T-helper 9 cell (primary cell): ENCODE measurements around the gene PRDM15.

ENCODE experiments used
- DNase-seq: peaks from one replicate; pipeline ENCODE4 v3.0.0-alpha.2; 2020
- total RNA-seq, 2 donors: gene quantifications; one replicate each; lab custom pipeline; 2026; lab: John Stamatoyannopoulos, UW

PRDM15 gene, protein sequence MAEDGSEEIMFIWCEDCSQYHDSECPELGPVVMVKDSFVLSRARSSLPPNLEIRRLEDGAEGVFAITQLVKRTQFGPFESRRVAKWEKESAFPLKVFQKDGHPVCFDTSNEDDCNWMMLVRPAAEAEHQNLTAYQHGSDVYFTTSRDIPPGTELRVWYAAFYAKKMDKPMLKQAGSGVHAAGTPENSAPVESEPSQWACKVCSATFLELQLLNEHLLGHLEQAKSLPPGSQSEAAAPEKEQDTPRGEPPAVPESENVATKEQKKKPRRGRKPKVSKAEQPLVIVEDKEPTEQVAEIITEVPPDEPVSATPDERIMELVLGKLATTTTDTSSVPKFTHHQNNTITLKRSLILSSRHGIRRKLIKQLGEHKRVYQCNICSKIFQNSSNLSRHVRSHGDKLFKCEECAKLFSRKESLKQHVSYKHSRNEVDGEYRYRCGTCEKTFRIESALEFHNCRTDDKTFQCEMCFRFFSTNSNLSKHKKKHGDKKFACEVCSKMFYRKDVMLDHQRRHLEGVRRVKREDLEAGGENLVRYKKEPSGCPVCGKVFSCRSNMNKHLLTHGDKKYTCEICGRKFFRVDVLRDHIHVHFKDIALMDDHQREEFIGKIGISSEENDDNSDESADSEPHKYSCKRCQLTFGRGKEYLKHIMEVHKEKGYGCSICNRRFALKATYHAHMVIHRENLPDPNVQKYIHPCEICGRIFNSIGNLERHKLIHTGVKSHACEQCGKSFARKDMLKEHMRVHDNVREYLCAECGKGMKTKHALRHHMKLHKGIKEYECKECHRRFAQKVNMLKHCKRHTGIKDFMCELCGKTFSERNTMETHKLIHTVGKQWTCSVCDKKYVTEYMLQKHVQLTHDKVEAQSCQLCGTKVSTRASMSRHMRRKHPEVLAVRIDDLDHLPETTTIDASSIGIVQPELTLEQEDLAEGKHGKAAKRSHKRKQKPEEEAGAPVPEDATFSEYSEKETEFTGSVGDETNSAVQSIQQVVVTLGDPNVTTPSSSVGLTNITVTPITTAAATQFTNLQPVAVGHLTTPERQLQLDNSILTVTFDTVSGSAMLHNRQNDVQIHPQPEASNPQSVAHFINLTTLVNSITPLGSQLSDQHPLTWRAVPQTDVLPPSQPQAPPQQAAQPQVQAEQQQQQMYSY
- total RNA-seq: 25.1 to 53.7 reads per million in 2 donors

DNA sequence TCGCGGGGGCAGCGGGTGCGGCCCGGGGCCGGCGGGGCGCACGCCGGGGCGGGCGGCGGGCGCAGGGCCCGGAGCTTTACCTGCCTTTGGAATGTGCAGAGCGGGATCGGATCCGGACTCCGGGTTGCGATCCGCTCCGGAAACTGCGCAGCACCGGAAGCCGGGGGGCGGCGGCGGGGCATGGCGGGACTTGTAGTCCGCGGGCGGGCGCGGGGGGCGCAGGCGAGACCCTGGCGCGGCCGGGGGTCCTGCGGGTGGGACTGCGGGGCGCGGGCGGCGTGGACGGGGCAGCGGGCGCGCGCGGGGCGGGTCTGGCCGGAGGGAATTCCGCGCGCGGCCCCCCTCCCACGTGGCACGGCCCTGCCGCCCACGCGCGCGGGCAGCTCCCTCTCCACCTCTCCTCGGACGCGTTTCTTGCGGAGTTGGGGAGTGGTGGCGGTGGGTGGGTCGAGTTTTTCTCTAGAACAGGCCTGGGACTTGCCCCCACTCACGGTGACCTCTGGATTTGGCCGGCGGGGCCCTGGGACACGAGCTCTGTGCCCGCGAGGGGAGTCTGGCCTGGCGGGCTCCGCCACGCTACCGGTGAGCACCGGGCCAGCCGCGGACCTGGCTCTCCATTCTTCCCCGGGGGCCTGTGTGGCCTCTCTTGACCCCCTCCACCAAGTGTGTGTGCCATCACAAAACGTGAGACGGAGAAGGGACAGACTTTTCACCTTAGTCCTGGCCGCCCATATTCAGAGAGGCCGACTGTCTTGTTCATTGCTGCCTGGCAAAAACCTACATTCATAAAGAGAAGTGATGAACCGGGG lies at the start of gene PRDM15:
Gene PRDM15, minus strand, starts transcription at position 155 of the 809 bp plus-strand sequence. CDS start 18,981 bp downstream, outside the sequence.
- DNase-seq: peak; percentile 72

DNA sequence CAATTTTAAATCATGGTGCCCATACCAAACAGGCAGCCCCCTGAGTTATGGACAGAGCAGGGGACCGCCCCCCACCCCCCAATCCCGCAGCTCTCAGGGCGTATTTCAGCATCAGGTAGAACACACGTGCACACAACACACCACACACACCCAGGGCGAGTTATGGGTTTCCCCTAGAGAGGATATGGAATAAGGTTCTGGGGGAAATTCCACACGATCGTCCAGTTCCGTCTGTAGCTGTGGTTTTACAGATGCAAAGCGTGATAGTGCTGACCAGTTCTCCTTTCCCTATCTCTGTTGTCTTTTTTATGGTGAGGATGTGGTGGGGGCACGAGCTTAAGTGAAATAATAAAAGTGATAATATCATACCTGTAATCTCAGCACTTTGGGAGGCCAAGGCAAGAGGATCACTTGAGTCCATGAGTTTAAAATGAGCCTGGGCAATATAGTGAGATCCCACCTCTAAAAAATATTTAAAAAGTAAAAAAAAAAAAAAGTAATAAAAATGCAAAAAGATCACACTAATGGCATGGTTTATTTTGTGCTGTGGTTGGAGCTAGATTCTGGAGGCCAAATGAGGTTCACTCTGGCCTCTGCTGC lies 49.6 kb upstream of the PRDM15 start:
- no peak for DNase-seq

DNA sequence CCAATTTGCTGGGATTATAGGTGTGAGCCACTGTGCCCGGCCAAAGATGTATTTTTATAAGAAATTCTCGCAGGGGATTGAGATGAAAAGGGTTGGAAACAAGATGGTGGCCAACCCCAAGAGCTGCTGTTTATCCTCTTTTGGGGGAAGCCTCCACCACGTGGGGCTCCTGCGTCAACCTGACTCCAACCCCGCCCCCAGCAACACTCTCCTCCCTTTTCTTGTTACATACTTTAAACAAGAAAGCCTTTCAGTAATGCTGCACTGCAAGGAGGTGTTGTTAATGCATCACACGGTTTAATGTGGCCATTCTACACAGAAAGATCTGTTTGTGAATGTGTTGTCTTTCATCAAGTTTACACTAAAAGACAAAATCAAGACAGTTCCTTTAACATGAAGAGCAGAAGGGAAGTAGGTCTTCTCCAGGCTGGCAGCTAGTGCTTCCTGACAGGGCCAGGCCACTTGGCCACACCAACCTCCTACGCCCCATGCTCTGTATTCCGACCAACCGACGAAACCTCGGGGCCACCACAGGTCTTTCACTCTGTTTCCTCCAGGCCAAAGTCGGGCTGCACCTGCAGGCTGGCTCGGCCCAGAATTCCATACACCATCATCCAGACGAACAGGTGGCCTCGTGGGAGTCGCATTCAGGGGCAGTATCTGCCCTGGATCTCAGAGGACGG lies 48.7 kb upstream of the PRDM15 start:
- DNase-seq: no peak

DNA sequence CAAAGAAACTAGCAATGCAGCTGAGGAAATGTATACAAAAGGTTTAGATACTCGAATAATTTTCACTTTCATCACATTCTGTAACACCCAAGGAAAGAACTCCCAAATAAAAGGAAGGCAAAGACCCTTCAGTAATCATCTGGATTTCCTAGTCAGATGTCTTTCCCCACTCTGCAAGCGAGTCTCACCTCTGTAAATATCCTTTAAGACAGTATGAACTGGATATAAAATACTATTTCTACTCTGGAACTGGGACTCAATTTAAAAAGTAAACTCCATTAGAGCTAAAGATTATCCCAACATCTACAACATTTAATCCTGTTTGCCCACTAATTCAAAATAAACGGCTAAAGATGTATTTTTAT lies 47.6 kb upstream of the PRDM15 start:
- DNase-seq: no peak

DNA sequence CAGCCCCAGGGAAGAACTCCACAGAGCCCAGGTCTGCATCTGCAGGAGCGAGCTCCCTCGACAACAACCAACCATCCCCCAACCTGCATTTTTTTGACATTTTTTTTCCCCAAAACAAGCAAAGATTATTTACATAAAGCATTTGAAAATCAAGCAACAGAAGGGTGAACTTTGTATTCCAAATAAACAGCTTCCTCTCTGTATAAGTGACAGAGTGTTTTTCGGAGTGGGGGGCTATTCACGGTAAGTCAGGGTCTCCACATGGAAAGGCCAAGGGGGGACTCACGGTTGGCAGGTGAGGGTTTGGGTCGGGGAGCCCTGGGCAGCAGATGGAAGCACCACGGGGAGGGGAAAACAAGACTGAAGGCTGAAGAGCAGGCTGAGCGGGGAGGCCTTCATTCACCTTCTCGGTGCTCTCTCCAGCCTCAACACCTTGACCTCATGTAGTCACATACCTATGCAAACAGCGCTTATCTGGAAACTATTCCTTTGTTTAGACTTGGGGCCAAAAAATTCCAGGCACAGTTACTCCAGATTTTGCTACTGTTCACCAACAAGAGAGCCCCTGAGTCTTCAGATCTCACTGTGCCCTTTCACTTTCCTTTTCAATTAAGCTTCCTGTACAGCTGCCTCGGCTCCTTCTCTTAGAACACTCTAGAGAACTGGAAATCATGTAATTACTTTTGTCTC lies 47.1 kb upstream of the PRDM15 start:
- DNase-seq: no peak

DNA sequence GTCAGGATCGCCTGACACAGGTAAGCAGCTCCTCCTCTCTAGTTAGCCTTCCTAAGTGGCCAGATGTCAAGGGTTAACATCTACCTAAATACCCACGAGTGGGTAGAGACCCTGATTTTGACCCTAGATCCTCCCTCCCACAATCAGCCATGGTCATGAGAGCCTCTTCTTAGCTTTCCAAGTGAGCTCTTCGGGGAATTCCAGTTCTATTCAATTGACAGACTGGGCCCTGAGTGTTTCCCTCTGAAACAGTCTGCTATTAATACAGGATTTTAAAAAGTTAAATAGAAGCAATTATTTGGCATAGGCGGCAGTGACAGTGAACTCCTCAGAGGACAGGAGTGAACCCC lies 46.6 kb upstream of the PRDM15 start:
- no peak for DNase-seq

DNA sequence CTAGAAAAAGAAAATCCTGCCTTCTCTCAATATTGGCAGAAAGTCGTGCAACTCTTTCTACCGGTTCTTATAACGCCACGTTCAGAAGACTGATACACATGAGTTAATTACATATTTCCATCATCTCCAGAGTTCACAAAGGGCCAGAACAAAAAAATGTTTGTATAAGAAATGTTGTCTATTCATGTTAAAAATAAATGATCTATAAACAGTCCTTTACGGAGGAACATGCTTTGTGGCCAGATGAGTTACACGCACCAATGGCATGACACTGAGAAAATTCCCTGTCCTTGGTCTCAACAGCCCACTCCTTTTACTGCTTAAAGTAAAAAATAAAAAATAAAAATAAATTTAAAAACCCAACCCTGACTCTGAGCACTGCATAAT lies 45.2 kb upstream of the PRDM15 start:
- DNase-seq: no peak

DNA sequence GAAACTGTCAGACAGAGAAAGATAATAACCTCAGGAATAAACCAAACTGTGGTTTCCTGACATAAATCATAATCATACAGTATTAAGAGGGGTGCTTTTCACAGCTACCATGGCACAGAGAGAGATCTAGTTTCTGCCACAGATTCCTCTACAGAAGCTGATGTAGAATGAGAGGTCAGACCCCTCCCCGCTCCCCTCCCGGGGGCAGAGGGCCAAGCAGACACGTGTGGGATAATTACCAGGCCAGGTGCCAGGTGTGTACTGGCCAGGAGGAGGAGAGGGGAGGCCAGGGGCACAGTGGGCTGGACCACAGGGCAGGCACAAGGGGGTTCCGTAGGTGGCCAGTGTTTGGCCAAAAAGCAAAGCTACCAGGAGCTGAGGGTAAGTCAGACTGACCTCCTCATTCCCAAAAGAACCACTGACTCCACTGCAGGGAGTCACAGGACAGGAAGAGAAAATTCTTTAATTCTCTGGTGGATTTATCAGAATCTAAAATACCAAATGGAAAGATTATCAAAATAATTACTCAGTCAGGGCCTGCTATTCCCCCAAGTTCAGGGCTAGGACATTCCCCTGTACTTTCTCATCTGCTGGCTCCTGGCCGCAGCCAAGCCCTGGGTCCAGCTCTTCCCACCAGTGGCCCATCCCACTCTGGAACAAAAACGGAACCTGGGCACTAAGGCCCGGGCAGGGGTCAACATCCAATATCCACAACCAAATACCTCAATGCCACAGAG lies 44.7 kb upstream of the PRDM15 start:
- DNase-seq: no peak

DNA sequence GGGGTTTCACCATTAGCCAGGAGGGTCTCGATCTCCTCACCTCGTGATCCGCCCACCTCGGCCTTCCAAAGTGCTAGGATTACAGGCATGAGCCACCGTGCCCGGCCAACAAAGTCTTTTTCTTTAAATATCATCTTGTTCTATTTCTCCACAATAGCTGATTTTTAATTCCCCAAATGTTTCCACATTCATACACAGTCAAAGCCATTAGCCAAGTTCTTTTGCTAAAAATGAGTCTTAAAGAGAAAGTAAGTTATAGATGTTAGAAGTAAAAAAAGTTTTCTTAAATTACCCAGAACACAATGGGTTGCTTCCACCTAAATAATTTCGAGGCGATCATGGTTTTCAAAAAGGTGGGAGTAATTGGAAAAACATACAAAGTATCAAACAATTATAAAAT lies 44.0 kb upstream of the PRDM15 start:
- DNase-seq: no peak

DNA sequence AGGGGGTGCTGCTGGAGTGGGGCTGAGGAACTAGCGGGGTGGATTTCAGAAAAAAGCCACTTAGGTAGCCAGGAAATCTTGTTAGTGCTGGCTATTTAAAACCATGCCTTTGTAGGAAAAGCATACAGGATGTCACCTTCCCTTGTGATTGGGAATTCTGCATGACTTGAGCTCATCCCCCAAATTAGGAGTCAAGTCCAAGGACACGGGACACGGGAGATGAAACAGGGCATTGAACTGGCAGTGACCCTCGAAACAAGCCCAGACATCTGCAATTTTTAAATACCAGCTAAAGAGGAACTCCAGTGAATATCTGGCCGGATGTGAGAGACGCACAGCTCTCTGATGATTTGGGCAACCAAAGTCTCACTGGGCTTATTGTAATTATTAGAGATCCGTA lies 41.9 kb upstream of the PRDM15 start:
- DNase-seq: no peak

DNA sequence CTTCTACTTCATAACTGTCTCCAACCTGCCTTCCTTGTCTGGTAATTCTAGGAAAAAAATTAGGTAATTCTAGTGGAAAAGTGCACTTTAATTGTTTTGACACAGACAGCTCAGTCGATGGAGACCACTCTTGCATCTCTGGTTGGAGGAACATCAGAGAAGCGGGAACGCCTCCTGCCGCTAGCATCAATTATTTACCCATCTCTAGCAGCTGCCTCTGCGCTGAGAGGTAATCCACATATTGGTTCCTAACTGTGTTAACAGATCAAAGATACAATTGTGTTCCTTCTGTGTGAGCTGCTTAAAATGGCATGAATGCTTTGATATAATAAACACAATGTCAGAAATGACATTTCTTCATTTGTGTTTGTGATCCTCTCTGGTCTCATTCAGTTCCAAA lies 41.3 kb upstream of the PRDM15 start:
- DNase-seq: no peak

DNA sequence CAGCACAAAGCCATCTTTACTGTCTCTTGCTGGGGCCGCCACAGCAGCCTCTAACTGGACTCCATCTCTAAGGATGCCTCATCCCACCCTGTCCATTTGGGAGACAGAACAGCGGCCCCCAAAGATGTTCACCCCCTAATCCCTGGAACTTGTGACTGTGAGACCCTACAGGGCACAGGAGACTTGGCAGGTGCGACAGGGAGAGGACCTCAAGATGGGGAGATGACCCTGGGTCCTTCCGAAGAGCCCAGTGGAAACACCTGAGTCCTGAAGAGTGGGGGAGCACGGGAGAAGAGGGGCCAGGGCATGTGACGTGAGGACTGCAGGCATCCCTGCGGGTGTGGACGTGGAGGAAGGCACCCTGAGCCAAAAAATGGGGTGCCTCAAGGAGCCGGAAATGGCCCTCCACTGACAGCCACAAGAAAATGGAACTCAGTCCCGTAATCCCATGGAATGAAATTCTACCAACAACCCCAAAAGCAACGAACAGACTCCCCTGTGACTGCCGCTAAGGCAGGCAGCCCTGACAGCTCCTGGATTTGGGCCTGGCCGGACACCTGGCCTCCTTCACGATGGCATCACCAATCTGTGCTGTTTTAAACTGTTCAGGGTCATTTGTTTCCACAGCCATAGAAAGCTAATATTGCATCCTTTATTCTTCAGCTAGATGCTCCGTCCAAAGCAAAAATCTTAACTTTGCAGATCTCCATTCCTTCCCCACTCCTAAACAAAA lies 40.7 kb upstream of the PRDM15 start:
- DNase-seq: no peak

DNA sequence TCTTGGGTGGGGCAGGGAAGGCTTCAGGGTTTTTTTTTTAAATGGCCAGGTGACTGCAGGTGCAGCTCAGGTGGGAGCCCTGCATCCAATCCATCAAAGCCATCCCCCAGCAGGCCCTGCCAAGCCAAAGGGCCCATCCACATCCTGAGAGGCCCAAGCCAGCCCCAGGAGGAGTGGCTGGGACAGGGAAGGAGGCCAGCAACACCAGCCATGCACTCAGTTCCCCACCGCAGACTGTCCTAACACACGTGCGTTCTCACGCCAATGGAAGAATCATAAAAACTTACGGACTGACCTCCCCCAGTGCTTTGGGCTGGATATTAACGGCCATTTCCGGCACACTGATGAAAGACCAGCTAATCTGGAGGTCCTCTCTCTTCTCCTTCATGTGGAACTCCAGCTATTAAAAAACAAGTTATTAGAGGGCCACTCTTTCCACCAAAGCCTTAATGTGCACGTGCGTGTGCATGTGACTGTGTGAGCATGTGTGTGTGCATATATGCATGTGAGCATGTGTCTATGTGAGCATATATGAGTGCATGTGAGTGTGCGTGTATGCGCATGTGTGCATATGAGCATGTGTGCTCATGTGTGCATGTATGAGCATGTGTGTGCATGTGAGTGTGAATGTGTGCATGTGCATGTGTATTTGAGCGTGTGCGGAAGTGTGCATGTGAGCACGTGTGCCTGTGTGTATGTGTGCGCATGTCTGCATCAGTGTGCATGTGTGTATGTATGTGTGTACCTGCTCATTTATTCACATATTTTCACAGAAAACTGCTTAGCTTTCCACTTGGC lies 39.6 kb upstream of the PRDM15 start:
- DNase-seq: no peak

DNA sequence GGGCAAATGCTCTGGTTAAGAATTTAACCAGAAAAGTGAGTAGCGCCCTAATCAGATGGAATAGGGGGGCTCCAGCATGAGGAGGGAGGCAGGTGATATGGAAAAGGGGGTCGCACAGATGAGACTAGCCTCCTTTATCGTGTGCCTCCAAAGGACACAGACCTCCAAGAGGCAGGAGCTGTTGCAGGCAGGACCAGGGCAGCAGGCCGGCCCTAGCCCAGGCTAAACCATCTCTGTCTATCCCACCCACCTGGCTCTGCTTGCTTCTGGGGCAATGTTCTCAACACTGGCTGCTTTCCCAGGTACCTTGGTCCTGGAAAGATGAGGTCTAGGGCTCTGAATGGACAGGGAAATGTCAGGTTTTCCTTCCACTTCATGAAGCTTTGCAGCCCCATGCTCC lies 38.4 kb upstream of the PRDM15 start:
- no peak for DNase-seq

DNA sequence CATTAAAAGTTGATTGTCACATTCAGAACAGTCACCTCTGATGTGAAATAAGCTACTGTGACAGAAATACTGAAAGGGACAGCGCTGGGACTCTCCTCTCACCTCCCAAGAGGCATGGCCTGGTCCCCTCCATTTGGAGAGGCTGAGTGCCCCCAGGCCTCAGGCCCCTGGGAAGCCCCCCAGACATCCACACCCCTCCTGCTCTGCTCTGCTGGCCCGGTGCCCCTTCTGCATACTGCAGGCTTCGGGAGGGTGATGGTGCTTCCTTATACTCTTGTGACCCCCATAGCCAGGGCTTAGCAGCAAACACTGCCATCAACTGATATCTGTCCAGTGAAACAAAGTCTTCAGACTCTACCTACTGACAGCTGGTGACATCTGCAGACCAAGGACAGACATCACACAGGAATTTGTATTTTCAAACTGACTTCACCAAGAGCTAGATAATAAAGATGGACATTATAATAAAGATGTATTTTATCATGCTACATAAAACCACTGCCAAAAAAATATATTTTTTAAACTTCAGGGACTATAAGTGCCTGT lies 37.8 kb upstream of the PRDM15 start:
- DNase-seq: no peak

DNA sequence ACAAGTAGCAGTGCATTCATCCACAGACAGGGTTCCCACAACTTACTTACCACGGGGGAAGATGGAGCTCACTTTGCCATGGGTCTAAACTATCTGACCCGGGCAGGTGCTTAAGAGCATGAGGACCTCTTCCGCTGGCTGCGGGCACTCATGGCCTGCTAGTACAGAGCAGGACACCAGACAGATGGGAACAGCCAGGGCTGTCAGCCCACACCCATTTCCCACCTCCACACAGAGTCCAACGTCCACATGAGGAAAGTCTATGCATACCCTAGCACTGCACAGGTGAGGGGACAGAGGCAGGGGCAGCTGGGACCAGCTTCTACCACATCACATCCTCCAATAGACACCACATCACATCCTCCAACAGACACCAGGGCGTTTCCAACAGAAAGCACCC lies 35.8 kb upstream of the PRDM15 start:
- no peak for DNase-seq

DNA sequence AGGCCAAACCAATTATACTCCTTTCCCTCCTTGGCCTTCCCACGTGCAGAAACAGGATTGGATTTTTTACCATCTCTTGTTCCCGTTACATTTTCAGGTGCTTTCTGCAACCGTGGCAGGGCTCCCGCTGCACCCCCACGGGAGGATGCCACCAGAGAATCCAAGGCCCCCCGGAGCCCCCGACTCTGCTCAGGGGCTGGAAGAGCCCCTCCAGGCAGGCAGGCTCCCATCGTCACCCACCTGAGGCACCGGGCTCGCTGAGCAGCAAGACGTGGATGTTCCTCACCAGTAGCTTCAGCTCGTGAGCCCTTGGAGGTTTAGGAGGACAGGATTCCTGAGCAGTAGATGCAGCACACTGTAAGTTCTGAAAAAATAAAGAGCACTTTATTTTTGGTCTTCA lies 35.2 kb upstream of the PRDM15 start:
- DNase-seq: no peak

DNA sequence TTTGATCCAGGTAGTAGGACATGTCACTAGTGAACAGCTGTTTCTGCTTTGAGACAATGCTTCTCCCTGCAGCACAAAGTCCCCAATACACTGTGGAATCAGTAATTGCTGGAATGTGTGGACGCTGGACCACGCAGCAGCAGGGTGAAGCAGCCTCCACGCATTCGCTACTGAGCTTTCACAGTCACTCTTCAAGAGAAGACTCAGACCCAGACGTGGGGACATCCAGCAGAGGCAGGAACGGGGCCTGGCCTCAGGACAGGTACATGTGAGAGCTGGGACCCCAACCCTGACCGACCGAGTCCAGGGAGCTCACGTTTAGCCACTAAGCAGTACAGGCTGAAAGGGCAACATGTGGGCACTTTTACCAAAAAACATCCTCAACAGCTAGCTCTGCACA lies 34.1 kb upstream of the PRDM15 start:
- no peak for DNase-seq
